GM21447 (cell line): Measurements from ENCODE around the gene PPP1R9A.

ENCODE experiments used
- ATAC-seq: cut with Tn5 transposase; IDR thresholded peaks from one replicate; pipeline ENCODE4 v1.9.1; 2021; ENCODE audit not compliant: unreplicated experiment

PPP1R9A gene

DNA sequence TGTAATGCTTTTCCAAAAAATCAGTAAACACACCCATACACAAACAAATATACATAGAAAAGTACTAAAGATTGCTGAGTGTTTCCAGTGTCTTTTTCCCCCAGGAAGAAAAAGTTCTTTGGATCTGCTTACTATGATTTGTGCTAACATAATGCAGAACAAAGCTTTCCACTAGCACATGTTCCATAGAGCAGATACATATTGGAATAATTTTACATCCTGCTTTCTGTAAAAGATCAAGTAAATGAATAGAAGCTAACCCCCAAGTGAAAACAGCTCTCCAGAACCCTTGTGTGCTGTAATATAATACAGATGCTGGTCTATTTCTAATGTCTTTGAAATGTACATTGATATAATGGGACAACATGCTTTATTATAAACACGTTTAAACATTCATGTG lies 291.5 kb downstream of the PPP1R9A start:
- no peak for ATAC-seq

DNA sequence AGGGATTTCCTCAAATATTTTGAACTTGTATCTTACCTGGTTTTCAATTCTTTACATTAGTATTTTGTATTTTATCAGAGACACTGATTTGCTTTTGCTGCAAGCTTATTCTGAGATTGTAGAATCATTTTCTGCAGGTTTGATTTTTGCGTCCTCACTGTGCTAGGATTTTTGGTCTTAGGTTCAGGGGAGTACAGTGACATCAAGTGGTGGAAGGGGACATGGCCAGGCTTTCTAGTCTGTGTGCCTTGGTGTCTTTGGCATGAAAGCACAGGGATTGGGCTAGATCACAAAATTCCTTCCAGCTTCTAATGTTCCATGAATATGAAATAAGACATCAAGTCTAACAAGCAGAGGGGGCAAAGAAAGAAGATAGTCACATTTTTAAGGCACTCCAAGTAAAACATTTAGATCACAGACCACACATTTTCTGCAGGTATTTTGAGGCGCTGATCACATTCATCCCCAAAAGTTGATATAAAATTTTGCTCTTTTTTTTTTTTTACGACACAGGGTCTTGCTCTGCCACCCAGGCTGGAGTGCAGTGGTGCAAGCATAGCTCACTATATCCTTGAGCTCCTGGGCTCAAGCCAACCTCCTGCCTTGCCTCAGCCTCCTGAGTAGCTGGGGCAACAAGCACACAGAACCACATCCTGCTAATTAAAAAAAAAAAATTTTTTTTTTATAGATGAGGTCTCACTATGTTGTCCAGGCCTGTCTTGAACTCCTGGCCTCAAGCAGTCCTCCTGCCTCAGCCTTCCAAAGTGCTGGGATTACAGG lies 292.6 kb downstream of the PPP1R9A start:
- no peak for ATAC-seq

DNA sequence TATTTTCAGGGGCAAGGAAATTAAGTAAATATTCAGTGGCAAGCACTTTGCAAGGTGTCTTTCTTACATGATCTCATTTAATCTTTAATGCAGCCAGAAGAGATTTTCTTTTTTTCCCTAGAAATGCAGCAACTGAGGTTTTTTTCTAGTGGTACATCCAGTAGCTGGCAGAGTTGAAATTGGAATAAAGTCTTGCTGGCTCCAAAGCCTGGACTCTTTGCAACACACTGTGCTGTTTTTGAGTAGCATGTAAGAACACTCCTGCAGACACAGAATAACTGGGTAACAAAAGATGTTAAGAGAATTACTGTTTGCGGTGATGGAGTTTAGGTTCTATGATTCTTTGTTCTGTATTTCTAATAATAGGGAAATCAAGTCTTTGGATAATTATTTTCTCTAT lies 293.3 kb downstream of the PPP1R9A start:
- ATAC-seq = no peak

DNA sequence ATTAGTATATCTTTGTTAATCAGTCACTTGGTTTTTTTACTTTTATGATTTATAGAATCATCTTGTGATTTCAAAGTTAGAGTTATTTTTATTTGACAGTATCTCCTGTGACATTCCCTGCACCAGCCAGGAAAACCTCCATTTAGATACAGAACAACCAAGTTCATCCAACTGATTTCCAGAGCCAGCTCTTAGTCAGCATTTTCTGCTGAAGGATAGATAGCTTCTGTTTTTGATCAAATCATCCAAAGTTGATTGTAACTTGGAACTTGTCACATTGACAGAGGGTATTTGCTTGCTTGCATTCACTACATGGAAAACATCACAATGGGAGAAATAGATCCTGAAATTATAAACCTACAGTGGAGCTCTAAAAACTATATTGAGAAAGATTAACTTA lies 294.3 kb downstream of the PPP1R9A start:
- ATAC-seq = no peak

DNA sequence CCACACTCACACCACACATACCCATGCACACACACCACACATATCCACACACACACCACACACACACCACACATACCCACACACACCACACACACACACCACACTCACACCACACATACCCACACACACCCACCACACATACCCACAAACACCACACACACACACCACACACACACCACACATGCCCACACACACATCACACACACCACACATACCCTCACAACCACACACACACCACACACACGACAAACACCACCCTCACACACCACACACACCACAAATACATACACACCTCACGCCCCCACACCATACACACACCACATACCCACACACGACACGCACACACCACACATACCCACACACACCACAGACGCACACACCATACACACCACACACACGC lies 297.2 kb downstream of the PPP1R9A start:
- ATAC-seq = no peak

DNA sequence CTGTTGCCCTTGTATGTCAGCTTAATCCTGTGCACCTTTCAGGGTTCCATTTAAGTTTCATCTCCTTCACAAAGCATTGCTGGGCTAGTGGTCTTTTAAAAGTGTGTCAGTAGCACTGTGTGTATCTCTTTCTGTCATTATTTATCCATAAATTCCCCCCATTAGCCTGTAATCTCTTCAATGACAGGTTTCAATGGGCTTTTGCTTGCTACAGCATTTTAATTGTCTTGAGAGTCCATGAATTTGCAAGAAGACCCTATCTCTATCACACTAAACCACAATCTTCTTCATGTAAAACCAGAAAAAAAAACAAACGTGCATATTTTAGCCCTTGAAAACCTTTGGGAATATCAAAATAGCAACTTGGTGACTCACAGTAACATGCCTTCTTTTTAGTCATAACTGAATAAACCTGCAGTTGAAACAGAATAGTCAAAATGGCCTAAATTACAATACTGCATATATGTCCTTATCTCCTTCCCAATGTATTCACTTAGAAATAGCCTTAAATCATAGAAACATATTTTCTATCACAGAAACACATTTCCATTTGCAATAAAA lies 298.4 kb downstream of the PPP1R9A start:
- no peak for ATAC-seq

DNA sequence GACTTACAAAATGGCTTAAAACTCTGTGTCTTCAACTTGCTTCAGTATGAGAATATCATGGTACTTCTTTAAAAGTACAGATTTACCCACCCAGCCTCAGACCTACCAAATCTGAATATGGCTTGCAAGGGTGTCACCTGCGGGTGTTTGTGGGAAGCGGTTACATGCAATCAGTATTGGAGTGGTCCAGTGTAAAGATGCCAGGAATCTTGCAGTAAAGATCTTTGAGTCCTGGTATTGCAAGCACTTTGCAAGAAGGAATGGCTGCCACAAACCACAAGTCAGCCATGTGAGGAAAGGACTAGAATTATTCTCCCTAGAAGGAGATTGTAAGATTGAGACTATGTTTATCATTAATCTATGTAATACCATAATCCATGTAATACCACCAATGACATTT lies 301.9 kb downstream of the PPP1R9A start:
- no peak for ATAC-seq

DNA sequence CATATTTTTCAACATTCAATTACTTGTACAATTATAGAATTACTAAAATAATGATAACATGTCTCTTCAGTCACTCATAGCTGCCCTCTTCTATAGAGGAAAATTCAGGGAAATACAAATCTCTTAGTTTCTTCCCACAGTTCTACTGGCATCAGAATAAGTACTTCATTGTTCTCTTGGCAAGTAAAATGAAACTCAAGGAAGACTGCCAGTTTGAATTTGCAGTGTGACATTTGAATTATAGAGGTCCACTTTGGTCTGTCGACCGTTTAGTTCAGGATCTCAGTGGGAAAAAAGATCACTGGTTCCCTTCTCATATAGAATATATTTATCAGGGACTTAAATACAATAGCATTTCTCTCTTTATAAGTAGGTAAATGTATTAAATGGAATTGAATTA lies 302.4 kb downstream of the PPP1R9A start:
- ATAC-seq = no peak

DNA sequence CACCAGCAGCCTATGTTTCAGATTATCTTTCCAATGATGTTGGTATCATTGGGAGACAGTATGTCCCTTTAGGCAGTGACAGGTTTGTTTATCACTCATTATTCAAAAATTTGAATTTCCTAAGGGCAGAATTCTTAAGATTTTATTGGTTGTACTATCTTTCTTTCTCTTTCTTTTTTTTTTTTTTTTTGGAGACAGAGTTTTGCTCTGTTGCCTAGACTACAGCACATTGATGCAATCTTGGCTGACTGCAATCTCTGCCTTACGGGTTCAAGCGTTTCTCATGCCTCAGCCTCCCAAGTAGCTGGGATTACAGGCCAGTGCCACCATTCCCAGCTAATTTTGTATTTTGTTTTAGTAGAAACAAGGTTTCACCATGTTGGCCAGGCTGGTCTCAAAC lies 305.8 kb downstream of the PPP1R9A start:
- no peak for ATAC-seq

DNA sequence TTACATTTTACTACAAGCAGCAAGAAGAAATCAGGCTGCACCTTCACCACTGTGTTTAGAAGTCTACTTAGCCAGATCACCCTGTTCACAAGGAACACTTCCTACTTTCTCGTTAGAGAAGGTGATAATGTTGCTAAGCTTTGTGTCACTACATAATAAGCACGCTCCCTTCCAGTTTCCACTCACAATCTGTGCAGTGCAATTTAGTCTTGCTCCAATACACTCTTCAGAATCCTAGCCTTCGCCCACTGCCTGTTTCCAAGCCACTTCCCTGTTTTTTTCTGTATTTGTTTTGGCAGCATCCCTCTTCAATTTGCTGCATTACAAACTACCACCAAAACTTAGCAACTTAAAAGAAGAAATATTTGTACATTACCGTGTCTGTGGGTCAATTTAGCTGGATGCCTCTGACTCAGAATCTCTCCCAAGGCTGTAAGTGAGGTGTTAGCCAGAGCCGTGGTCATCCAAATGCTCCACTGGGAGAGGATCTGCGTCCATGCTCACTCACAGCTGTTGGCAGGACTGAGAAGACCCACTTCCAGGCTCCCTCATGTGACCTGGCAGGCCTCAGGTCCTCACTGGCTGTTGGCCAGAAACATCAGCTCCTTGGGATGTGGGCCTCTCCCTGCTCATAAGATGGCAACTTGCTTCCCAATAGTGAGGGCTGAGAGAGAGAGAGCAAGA lies 306.6 kb downstream of the PPP1R9A start:
- ATAC-seq = no peak

DNA sequence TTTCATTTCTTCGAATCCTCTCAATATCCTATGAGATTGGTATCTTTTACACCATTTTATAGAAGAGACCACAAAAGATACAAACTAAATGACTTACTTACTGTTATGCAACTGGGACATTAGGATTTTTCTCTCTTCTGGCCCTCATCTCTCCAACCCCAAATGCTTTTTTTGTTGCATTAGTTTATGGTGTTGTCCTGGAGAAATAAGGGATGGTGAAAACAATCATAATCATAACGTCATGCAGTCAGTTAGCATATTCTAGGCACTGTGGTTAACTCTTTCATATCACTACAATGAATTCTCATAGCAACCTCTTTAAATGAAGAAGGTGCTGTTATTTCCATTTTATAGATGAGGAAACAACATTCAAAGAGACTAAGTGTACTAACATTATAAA lies 312.3 kb downstream of the PPP1R9A start:
- ATAC-seq = no peak

DNA sequence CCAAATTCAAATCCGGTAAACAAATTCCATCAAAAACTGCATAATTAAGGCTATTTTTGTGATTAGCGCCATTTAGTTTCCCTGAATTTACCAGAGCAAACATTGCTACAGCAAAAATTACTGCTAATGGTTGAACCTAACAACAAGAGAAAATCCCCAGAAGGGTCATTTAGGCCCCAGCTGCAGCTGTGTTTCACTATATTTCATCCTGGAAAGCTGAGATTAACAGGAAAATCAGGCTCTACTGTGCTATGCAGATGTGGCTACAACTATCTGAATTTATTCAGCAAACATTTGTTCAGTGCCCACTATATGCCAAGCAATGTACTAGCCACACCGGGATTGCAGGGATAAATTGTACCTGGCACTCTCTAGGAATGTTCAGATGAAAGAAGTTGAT lies 312.9 kb downstream of the PPP1R9A start:
- no peak for ATAC-seq

DNA sequence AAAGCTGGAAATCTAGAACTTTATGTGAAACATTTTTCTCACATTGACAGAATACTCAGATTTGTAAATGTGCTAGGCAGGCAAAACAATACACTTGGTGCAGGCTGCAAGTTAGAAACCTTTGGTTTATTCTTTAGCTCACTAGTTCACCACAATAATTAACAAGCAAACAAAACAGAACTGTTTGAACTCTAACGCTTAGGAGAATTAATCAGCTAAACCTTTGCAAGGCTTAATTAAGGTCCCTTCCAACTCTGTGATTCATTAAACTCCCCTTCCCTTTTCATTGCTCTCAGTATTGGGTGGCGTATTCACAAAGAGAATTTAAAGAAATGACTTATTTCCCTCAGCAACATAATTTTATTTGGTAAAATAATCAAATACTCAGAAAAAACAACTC lies 317.9 kb downstream of the PPP1R9A start:
- no peak for ATAC-seq

DNA sequence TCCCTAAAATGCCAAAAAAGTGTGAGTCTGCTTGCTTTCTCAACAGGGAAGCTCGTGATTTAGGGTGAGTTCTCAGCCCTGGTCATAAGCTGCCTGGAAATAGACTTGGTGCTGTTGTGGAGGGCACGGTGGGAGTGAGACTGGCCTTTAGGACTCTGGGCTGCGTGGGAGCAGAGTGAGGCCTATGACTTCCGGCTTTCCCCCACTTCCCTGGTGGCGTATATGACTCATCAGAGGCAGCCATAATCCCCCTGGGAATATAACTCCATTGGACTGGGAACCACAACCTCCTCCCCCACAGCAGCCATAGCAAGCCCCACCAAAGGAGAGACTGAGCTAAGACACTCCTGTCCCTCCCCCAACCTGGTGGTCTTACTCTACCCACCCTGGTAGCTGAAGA lies 321.9 kb downstream of the PPP1R9A start:
- no peak for ATAC-seq

DNA sequence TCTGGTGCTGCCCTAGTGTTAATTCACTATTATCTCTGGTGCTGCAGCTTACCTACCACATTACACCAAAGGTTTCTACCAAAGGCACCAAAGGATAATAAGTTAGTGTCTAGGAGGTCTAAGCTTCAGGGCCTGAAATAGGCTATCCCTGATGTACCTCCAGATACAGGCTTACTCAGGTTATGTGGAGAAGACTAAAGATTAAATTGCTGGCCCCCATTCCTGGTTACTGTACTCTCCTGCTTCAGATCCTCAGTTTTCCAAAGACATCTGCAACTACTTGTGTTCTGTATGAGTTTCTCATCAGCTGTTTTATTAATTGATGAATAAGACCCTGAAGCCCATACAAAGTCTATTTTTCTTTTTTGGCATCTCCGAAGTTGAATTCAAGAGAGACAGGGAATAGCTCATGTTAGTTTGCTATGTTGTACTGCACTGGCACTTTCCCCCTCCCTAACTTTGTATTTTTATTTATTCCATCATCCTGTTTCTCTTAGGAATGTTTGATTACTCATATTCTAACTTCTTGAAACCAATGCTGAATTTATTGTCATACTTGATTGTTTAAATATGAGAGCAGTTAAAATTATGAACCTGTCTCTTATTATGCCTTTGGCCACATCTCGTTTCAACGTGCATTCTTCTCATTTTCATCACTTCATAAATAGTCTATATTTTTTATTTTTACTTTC lies 331.0 kb downstream of the PPP1R9A start:
- ATAC-seq = no peak

DNA sequence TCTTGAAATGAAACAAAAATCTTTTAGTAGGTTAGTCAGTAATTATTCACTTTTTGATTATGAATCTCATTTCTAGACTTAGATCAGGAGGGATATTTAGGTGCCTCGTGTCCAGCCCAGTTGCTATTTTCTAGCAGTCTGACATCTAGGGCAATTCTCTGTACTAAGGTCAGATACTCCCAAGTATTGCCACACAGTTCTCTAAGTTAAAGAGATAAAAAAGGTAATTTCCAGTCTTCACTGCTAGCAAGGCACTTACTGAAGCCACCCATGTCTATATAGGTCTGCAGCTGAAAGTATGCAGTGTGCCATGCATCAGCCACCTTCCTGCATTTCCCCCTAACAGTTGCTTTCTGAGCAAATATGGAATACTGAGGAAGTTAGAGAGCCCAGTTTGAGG lies 333.5 kb downstream of the PPP1R9A start:
- no peak for ATAC-seq

DNA sequence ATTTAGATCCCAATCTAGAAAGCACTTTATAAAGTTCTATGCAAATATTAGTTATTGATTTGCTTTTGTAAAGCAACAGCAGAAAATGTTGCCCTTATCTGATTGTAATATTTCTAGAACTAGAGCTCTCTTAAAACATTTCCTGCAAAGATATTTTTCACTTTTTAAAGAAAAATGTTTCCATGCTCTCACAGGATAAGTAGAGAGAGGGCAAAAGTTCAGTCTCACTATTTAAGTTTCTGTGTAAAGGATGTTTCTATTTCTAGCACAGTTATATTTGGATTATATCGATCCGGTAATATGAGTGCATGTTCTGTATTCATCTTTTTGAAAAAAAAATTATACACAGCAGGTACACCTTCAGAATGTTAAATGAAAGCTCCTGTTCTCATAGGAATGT lies 334.9 kb downstream of the PPP1R9A start:
- no peak for ATAC-seq

DNA sequence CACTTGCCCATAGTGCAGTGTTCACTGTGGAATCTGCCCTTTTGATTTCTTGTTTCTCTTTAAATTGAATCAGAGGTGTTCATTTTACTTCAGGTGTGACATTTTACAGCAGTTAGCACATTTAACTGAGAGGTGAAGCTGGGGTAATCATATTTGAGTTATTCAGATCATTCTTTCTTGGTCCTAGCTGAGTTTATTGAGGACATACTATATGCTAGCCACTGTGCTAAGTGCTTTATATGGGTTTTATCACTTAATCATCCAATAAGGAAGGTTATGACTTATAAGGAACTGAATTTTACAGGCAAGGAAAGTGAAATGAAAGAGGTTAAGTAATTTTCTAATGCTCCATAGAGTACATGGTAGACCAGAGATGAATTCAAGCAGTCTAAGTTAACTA lies 337.2 kb downstream of the PPP1R9A start:
- no peak for ATAC-seq

DNA sequence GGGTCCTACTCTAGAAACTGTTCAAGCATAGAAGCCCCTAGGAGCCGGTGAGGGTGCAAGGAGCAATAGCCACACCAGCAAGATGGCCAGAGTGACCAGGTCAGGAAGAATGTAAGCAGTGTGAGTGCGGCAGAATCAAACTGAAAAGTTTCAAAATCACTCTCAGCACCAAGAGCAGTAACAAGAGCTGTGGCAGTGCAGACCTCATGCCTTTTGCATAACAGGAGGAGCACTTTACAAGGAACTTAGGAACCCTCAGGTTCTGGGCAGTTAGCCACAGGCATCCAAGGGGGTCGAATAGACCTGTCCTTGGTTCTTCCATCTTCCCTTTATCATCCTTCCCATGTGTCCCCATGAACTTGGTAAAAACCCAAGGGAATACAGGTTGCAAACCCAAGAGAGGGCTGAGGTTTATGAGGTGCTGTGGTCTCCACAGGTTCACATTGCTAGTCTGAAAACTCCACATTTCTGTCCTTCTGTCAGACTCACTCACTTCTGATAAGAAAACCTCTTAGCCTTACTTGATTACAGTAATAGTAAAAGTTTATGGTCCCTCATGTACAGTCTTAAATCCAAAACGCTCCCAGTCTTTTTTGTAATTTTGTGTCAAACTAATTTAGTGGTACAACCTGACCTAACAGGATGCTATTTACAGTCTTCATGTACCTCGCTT lies 338.6 kb downstream of the PPP1R9A start:
- ATAC-seq = no peak

DNA sequence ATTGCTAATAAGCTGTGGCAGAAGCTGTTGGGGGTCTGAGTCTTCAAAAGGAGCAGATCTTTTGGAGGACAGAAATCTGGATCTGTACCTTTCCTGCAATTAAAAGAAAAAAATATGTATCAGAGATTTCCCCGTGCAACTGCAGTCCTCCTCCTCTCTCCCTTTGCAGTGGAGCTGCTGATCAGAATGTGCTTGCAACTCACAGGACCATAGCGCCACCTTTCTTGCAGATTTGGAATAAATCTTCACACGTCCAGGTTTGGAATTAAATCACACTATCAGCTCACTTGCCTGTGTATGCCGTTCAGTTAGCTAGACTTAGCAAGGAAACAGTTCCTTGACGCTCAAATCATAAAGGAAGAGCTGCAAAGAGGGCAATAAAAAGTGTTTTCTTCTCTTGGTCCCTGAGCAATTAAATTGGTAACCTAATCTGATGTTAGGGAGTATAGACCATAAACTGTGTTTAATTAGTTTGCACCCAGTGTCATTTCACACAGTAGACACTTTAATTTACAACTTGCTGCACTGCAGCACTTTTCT lies 339.5 kb downstream of the PPP1R9A start:
- peak; percentile 50 for ATAC-seq

DNA sequence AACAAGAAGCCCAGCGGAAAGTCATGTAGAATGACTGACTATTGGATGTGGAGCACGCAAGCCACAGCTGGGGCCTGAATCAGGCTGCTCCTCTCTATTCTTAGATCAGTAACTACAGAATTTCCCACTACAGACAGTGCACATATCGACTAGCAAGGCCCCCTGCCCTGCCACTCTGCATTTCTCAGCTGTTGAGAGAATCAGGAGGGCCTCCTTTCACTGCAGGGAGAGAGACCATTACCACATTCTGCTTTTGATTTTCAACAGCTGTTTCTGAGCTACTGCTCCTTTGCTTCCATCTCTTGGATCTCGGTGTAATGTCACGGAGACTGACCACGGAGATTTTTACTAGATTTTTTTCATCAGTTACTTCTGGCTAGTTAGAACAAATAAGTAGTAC lies 343.2 kb downstream of the PPP1R9A start:
- ATAC-seq = no peak
